ENCODE measurements around the gene AGBL4.

AGBL4 gene

DNA sequence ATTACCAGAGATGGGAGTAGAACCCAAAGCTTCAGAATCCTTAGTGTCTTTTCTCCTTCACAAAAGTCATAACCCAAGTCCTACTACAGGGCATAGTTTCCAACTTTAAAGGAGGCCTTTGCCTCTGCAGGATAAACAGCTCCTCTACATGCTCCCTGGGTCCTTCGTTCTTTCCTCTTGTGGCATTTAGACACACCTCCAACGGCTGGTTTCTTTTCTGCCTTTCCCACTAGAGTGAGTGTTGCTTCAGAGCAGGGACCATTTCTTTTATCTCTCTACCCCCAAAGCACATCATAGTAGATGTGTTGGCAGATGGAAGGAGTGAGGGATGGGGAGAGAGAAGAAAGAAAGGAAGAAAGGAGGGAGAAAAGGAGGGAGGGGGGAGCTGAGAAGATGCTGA is 1407.0 kb downstream of the AGBL4 start:
- DNase-seq: no peak

DNA sequence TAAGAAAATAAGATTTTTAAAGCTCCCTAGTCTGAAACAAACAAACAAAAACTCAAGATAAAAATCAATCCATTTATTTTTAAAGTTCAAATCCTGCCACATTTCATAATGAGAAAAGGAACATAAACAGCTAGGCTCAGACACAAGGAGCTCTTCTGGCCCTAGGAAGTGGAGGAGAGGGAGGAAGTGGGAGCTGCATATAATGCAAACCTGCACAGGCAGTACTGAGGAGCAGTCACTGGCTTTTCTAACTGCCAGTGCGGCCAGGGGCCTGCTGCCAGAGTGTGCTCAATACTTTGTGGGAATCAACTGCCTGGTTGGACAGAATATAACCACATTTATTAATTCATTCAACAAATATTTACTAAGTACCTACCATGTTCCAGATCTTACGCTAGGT is 1411.9 kb downstream of the AGBL4 start:
- no peak for DNase-seq

DNA sequence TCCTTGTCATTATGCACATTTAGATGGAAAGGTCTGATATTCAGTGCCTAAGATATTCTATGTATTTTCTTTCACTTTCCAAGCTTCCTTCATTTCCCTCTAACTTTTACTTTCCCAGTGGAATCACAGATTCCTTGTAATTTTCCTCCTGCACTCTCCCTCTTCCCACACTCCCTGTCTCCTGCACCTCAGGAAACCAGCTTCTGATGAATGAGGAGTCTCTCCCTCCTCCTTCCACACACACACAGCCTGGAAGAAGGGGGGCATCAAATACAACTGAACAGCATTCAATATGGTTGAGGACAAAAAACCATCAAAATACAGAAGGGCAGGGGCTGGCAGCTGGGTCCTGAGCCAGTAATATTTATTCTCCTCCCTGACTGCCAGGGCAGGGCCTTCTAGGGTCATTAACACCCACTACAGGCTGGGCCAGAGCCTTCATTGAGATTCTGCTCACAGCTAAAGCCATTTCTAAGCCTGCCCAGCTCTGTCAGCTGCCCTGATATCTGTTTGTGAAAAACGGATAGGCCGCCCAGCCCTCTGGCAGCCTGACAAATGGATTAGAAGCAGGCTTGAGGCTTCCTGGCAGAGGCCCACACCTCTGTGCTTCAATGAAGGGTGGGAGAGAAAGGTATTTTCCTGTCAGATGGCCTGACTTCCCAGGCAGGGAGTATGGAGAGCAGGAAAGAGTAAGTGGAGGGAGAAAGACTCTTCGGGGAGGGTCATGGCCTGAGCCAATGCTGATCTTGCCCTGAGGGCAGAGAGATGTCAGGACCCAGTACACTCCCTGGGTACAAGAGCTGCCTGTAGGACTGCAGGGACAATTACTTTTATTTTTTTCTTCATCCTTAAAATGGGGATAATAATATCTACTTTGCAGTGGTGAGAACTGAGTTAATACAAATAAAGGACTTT is 1412.9 kb downstream of the AGBL4 start:
- DNase-seq: peak; percentile 11

GRCh38 chr1:48608882-48609281 is 1414.9 kb downstream of the AGBL4 start:
- DNase-seq: no peak

- DNase-seq: no peak
These were observed 1420.5 kb downstream of the AGBL4 start for GRCh38 chr1:48603222-48603621.

DNA sequence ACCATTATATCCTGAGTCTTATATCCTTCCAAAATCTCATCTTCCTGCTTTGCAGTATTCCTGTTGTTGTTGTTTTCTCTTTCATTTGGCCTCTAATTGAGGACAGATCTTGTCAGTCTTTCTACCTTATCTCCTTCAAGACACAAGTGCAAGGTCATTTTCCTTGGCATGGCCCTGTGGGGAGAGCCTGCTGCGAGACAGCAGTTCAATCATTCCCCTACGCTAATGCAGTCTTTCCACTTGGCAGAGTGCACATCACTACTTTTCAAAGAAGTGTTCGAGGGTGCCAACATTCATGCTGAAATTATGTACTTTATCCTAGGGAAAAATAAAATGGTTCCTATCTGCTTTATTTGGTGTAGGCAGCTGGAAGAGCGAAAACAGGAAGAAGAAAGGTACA is 1421.4 kb downstream of the AGBL4 start:
- DNase-seq: no peak

GRCh38 chr1:48600182-48600581 is 1423.6 kb downstream of the AGBL4 start:
- no peak for DNase-seq

GRCh38 chr1:48597663-48598062 is 1426.1 kb downstream of the AGBL4 start:
- no peak for DNase-seq

GRCh38 chr1:48596046-48596445 is 1427.7 kb downstream of the AGBL4 start:
- no peak for DNase-seq

DNA sequence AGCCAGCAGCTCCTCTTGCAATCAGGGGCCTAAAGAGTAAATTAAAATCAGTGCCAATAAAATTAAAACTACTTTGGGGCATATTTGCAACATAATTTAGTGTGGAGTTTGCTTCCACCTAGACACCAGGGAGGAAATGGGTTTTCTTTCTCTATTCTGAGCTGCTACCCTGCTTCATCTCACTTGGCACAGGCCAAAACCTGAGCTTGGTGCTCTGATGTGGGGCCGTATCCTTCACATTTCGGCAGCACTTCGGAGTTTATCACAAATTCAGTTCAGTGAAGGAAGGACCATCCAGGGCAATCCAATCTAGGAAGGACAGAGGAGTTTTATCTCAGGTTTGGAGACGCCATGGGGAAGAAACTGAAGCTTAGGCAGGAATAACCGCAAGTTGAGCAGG is 1428.1 kb downstream of the AGBL4 start:
- DNase-seq: no peak

DNA sequence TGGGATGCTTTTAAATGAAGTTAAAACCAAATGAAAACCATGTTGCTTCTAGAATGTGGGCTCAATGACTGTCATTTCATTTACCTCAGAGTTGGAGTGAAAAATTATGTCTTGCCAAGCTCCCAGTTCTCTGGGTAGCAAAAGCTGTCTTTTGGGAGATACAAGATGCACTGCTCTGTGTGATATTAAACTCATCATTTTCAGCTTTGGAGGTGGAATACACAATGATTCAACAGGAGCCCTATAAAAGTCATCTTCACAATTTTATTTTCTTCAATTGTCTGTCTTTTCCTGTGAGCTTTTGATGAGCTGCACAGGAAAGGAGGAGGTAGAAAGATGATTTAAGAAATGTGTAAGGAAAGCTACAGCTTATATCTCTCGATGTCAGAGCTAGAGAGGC is 1431.4 kb downstream of the AGBL4 start:
- DNase-seq: no peak

- no peak for DNase-seq
These were observed 1432.6 kb downstream of the AGBL4 start for GRCh38 chr1:48591181-48591580.

DNA sequence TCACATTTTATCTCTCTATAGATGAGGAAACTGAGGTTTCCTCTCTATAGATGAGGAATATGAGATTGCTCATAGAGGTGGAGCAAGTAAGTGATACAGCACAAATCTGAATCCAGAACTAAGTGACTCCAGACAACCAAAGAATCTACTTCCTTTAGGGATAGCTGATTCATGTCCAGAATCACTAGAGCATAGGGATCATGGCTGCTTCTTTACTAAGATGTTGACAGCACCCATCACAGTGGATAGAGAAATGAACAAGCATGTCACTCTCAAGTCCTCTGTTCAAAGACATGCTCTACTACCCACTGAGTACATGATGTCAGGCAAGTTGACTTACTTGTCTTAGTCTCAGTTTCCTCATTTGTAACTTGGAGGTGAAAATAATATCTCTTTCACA is 1435.7 kb downstream of the AGBL4 start:
- no peak for DNase-seq

DNA sequence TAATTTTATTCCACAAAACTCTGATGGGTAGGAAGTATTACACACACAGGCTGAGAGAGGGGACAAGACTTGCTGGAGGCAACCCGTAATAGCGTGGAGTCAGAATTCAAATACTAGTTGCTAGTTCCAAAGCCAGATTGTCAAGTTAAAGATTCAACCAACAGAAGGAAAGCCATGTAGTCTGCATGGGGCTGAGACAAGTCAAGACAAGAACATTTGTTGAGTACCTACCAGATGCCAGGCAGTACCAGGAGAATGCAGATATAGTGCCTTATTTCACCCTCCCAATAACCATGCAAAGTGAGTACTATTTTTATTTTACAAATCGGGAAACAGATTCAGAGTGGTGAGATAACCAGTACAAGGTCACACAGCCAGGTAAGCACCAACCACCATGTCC is 1441.3 kb downstream of the AGBL4 start:
- no peak for DNase-seq

- no peak for DNase-seq
These were observed 1442.5 kb downstream of the AGBL4 start for GRCh38 chr1:48581270-48581669.

- no peak for DNase-seq
These were observed 1447.2 kb downstream of the AGBL4 start for GRCh38 chr1:48576565-48576964.

DNA sequence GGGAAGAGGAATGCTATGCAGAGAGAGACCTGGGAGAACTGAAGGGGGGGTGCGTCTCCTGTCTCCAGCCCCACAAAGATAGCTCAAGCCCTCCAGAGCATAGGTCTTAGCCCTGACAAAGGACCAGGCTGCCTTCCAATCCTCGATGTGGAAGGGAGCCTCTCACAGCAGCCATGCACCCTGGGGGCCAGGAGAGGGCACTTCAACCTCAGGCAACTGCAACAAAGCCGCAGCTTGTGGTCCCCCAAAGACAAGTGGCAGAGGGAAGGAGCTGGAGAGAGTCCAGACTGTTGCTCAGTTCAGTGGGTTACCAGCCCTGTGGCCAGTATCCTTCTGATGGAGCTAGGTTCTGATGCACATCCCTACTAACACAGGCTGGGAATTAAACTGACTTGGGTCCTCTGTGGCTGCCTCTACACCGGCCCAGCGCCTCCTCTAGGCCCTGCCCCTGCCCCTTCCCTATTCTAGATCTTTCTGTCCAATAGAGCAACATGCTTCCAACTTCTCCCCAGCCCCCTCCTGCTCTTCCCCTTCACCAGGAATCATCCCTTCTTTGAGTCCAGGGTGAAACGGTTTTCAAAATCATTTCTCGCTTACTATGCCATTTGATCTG is 1451.0 kb downstream of the AGBL4 start:
- peak; percentile 65 for DNase-seq

DNA sequence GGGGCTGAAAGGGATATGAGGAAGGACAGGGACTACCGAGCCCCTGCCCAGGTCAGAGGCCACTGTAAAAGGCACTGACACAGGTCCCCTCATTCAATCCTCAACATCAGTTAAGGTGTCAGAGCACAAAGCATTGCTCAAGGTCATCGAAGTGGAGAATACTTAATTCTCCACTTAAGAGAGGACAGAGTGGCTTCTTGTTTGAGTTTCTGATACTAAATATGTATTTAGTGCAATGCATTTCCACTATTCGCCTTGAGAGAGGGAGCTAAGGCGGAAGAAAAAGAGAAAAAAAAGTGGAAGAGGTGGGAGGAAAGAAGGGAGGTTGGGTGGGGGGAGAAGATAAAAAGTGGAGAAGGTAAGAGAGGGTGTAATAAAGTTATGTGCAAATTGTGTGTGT is 1451.6 kb downstream of the AGBL4 start:
- no peak for DNase-seq

DNA sequence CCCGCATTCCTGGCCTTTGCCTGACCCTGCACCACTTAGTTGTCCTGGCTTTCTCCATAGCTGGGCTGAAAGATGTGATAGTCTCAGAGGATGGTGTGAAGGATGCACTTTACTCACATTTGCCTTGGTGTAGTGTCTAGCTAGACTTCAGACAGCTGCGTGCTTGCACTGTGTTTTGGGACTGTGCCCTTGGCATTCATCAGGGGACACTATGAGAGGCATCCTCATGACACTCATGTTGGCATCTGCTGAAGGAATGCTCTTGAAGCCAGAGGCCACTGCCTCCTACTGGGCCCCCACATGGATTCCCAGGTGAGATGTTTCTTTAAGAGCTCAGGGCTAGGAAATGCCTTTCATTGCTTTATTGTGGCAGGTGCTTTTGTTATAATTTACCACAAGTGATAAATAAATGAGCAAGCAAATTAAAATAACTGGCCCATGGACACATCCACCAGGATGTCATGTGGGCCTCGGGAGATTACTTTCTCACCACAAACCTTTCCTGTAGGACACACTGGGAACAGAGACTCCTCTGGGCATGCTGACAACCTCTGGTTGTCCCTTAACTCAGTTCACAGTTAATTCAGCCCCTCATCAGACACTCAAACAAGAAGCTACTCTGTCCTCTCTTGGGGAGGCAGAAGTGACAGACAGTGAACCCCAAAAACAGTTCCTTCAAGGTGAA is 1452.3 kb downstream of the AGBL4 start:
- no peak for DNase-seq

- no peak for DNase-seq
These were observed 1453.2 kb downstream of the AGBL4 start for GRCh38 chr1:48570568-48570967.

DNA sequence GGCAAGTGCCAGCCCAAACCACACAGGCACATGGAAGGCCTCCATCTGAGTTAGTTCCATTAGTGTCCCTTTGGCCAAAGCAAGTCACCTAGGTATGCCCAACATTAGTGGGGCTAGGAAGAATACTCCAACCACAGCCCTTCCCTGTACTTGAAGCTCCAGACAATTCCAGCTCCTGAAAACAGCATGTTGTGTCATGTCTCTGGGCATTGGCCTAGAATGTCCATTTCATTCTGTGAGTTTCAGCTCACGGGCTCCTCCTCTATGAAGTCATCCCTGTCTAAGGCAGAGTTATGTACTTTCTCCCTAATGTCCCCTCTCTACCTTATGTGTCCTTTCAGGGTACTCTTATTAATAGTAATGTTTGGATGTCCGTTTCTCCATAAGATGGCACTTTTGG is 1455.3 kb downstream of the AGBL4 start:
- DNase-seq: no peak

DNA sequence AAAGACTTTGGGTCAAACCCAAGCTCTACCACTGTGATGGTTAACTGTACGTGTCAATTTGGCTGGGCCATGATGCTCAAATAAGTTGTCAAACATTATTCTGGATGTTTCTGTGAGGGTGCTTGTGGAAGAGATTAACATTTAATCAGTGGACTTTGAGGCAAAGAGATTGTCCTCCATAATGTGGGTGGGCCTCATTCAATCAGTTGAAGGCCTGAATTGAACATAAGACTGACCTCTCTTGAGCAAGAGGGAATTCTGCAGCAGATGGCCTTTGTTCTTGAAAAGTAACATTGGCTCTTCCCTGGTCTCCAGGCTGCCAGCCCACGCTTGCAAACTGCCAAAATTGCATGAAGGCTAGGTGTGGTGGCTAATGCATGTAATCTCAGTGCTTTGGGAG is 1457.3 kb downstream of the AGBL4 start:
- DNase-seq: no peak

DNA sequence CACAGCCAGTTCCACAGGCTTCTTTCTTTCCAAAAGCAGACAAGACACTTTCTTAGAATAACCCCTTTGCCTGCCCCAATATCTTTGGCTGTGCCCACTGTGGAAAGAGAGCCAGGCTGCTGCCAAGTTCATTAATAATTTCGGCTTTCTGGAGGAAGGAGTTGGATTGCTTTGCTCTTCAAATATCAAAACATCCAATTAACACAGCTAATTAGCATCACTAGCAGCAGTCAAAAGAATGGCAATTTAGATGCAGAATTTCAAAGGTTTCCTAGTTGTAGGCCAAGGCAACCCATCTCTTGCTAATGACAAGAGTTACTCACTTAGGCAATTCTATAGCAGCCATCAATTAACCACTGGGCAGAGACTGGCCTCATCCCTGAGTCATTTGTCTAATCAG is 1460.7 kb downstream of the AGBL4 start:
- DNase-seq: no peak

DNA sequence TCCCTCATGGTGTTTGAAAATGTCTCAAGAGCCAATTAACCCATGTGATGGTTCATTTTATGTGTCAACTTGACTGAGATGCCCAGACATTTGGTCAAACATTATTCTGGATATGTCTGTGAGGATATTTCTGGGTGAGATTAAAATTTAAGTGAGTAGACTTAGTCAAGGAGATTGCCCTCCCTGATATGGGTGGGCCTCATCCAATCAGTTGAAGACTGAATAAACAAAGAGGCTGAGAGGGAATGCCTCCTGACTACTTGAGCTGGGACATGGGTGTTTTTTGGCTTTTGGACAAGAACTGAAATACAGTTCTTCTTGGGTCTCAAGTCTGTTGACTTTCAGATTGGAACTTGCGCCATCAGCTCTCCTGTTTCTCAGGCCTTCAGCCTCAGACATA is 1462.3 kb downstream of the AGBL4 start:
- DNase-seq: no peak
